B cell (primary cell): ENCODE data around the gene SNTB2. TPM values are rescaled to one million over a fixed set of nuclear protein-coding genes. Genes with fewer than 3 reads are reported as not detected.

ENCODE experiments used
- ATAC-seq: fragments of 200-7000 bp; cut with Tn5 transposase; one replicate; pipeline ENCODE4 v1.10.0; 2021; ENCODE audit warnings: low read depth, mild to moderate bottlenecking, moderate number of reproducible peaks, moderate library complexity
- CTCF ChIA-PET: fragments of 350-600 bp; sonication (Branson Sonifier 250); formaldehyde crosslinking; loops from one replicate; lab custom pipeline; 2021; ENCODE audit warnings: antibody characterized with exemption, inconsistent platforms; lab: Charles Lee
- POLR2A ChIA-PET: fragments of 350-600 bp; sonication (Branson Sonifier 250); formaldehyde crosslinking; loops from one replicate; lab custom pipeline; 2021; ENCODE audit warnings: antibody characterized with exemption; lab: Charles Lee
- DNase-seq: peaks from one replicate; pipeline ENCODE4 v3.0.0; 2013
- H2AFZ ChIP-seq: 2 replicates; pipeline ENCODE4 v1.6.1; 2012; ENCODE audit warnings: mild to moderate bottlenecking, low read depth, low read length; ENCODE audit not compliant: insufficient read depth, poor library complexity, severe bottlenecking
- H3K27ac ChIP-seq, 2 donors: 1 replicate in 1 of 2; 2 replicates in 1 of 2; pipeline ENCODE4 v1.5.1; 2012 to 2013; ENCODE audit warnings: low read length in 2 of 2, mild to moderate bottlenecking in 2 of 2, moderate library complexity in 1 of 2
- H3K27me3 ChIP-seq, 4 experiments: fragments of 200-600 bp in 1 of 4; sonication (generic) in 1 of 4; replicated peaks in 1 of 4; 1 replicate in 2 of 4; 2 replicates in 2 of 4; pipeline versions ENCODE4 v1.6.1 to v1.7.0; 2013 to 2016; ENCODE audit warnings: low read length in 3 of 4, mild to moderate bottlenecking in 2 of 4, mixed read lengths in 1 of 4, moderate library complexity in 1 of 4; ENCODE audit not compliant: insufficient read depth in 4 of 4, control insufficient read depth in 3 of 4; ENCODE audit errors: control extremely low read depth in 1 of 4
- H3K36me3 ChIP-seq, 2 experiments: replicated peaks in 1 of 2; 1 replicate in 1 of 2; 2 replicates in 1 of 2; pipeline versions ENCODE4 v1.6.1 to v1.7.1; 2013; ENCODE audit warnings: low read length in 1 of 2; ENCODE audit not compliant: insufficient read depth in 2 of 2, control insufficient read depth in 1 of 2; ENCODE audit errors: control extremely low read depth in 1 of 2, extremely low read depth in 1 of 2
- H3K4me1 ChIP-seq, 2 donors: fragments of 200-600 bp in 1 of 2; sonication (generic) in 1 of 2; 1 replicate in 1 of 2; 2 replicates in 1 of 2; pipeline versions ENCODE4 v1.5.1 to v1.6.1; 2013 to 2017; ENCODE audit warnings: low read length in 2 of 2; ENCODE audit not compliant: control insufficient read depth in 2 of 2, insufficient read depth in 2 of 2
- H3K4me2 ChIP-seq: replicated peaks from 2 replicates; pipeline ENCODE3; 2012; ENCODE audit warnings: mild to moderate bottlenecking, low read depth, low read length; ENCODE audit not compliant: poor library complexity, severe bottlenecking
- H3K4me3 ChIP-seq, 5 experiments: fragments of 200-600 bp in 1 of 5; sonication (generic) in 1 of 5; 1 replicate in 3 of 5; 2 replicates in 2 of 5; pipeline versions ENCODE4 v1.5.1 to v1.7.0; 2011 to 2016; ENCODE audit warnings: low read length in 4 of 5, mild to moderate bottlenecking in 4 of 5, low read depth in 2 of 5, control low read depth in 1 of 5, moderate library complexity in 1 of 5; ENCODE audit not compliant: insufficient read depth in 1 of 5; ENCODE audit errors: control extremely low read depth in 1 of 5, extremely low read depth in 1 of 5
- H3K79me2 ChIP-seq: fragments of 200-600 bp; sonication (generic); one replicate; pipeline ENCODE4 v1.6.0; 2016; ENCODE audit warnings: low read length; ENCODE audit not compliant: control insufficient read depth, insufficient read depth
- H3K9ac ChIP-seq: fragments of 200-600 bp; sonication (generic); 2 replicates; pipeline ENCODE4 v1.6.1; 2017; ENCODE audit warnings: mild to moderate bottlenecking, low read length, moderate library complexity
- H3K9me3 ChIP-seq, 3 donors: one replicate each; pipeline versions ENCODE4 v1.6.1 to v1.7.1; 2013; ENCODE audit warnings: low read length in 2 of 3; ENCODE audit not compliant: control insufficient read depth in 2 of 3, insufficient read depth in 1 of 3; ENCODE audit errors: control extremely low read depth in 1 of 3
- H4K20me1 ChIP-seq: 2 replicates; pipeline ENCODE4 v1.6.0; 2012; ENCODE audit warnings: mild to moderate bottlenecking, low read length; ENCODE audit not compliant: insufficient read depth, control insufficient read depth, poor library complexity, severe bottlenecking
- H3K27ac Mint-ChIP-seq: one replicate; pipeline ENCODE4 v1.8.0; 2021; ENCODE audit warnings: mixed read lengths
- H3K27me3 Mint-ChIP-seq: one replicate; pipeline ENCODE4 v1.8.0; 2021; ENCODE audit warnings: mixed read lengths
- H3K4me1 Mint-ChIP-seq: one replicate; pipeline ENCODE4 v1.8.0; 2021; ENCODE audit warnings: mixed read lengths
- H3K4me3 Mint-ChIP-seq: one replicate; pipeline ENCODE4 v1.8.0; 2021; ENCODE audit warnings: mixed read lengths
- H3K9me3 Mint-ChIP-seq: one replicate; pipeline ENCODE4 v1.8.0; 2022; ENCODE audit warnings: mixed read lengths; ENCODE audit not compliant: insufficient read depth
- EZH2 ChIP-seq: IDR thresholded peaks from 2 replicates; pipeline ENCODE4 v1.6.1; 2012; ENCODE audit warnings: borderline replicate concordance, low read depth, mild to moderate bottlenecking, moderate library complexity, low read length; ENCODE audit not compliant: insufficient read depth, poor library complexity, severe bottlenecking
- WGBS: methylation state at CpG from one replicate; pipeline ENCODE4 v1.1.5; 2013; ENCODE audit warnings: missing lambda C conversion rate; ENCODE audit not compliant: insufficient coverage; 5-methylcytosine and 5-hydroxymethylcytosine counted together
- intact Hi-C: fragments of 100-400 bp; cut with micrococcal nuclease; formaldehyde crosslinking; loops from one replicate; pipeline ENCODE4 v1.10.0; 2022
- polyA plus RNA-seq: library from polyadenylated mRNA; depleted of rRNA; stranded (reverse); fragments of >200 nt; gene quantifications from 2 replicates; pipeline ENCODE4 v1.2.3, GENCODE V29; 2012
- total RNA-seq, 2 donors: library from RNA; stranded (reverse); fragments of 120-200 nt in 1 of 2; gene quantifications; 1 replicate in 1 of 2; 2 replicates in 1 of 2; pipeline versions ENCODE4 v1.2.3 to v1.2.4, GENCODE V29; 2013 to 2022
- TF ChIP-seq, protein P1 (sequence below): fragments of 200-600 bp; IDR thresholded peaks from one replicate; pipeline ENCODE4 v1.8.0; 2022; ENCODE audit warnings: antibody characterized with exemption, mild to moderate bottlenecking

SNTB2 gene
- total and polyA plus RNA-seq, 2 donors (not counting 1 experiment from before 2014, with no cell fraction given), result 3.8 to 16.2 TPM

DNA sequence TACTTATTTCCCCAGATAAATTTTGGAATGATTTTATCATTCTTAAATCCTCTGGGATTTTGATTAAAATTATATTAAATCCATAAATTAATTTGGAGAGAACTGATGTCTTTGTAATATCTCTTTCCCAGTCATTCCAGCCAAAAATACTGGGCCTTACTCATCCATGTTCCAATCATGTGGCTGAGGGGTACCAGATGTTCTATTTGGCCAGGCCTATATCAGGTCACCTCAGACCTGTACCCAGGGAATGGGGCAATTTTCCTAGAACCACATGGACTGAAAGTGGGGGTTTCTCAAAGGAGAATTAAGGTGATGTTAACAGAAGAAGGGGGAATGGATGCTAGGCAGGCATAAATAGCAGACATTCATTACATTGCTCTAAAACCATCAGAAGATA, 7.5 kb downstream of the SNTB2 start:
- H3K9me3 ChIP-seq, result no peaks in the 10 kb centered on the region
- H3K27ac Mint-ChIP-seq, result no peak overlapping the region
- H3K9ac ChIP-seq, result no peak overlapping the region
- intact Hi-C loops, result no loop called here
- H3K27me3 ChIP-seq, result no peaks in the 10 kb centered on the region
- ChIA-PET POLR2A (no interaction called here), CTCF (interaction anchor here (0.9 to 1.1 kb wide), 2 partner anchors 18 to 37 kb away, joined by 3 to 4 read pairs; no protein-coding TSS in a partner anchor)
- H3K4me1 ChIP-seq, result peaks cover 0 to 5% of the 10 kb centered on the region in 2 donors
- peaks cover 18% of the 10 kb centered on the region for H3K79me2 ChIP-seq
- H2AFZ ChIP-seq, result no peak overlapping the region
- TF ChIP-seq, protein P1, sequence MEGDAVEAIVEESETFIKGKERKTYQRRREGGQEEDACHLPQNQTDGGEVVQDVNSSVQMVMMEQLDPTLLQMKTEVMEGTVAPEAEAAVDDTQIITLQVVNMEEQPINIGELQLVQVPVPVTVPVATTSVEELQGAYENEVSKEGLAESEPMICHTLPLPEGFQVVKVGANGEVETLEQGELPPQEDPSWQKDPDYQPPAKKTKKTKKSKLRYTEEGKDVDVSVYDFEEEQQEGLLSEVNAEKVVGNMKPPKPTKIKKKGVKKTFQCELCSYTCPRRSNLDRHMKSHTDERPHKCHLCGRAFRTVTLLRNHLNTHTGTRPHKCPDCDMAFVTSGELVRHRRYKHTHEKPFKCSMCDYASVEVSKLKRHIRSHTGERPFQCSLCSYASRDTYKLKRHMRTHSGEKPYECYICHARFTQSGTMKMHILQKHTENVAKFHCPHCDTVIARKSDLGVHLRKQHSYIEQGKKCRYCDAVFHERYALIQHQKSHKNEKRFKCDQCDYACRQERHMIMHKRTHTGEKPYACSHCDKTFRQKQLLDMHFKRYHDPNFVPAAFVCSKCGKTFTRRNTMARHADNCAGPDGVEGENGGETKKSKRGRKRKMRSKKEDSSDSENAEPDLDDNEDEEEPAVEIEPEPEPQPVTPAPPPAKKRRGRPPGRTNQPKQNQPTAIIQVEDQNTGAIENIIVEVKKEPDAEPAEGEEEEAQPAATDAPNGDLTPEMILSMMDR, result no peak
- no peak for TF ChIP-seq EZH2
- no peaks in the 10 kb centered on the region for H3K36me3 ChIP-seq
- no peaks in the 10 kb centered on the region for H3K9me3 Mint-ChIP-seq
- H3K4me2 ChIP-seq, result no peak overlapping the region
- ATAC-seq (no peak), DNase-seq (no peak)
- H3K4me3 ChIP-seq, result no peak overlapping the region
- no peaks in the 10 kb centered on the region for H3K27me3 Mint-ChIP-seq
- H3K4me1 Mint-ChIP-seq, result peaks cover 9% of the 10 kb centered on the region
- H3K4me3 Mint-ChIP-seq, result no peak overlapping the region
- H4K20me1 ChIP-seq, result peaks cover 2% of the 10 kb centered on the region
- no peak overlapping the region for H3K27ac ChIP-seq

DNA sequence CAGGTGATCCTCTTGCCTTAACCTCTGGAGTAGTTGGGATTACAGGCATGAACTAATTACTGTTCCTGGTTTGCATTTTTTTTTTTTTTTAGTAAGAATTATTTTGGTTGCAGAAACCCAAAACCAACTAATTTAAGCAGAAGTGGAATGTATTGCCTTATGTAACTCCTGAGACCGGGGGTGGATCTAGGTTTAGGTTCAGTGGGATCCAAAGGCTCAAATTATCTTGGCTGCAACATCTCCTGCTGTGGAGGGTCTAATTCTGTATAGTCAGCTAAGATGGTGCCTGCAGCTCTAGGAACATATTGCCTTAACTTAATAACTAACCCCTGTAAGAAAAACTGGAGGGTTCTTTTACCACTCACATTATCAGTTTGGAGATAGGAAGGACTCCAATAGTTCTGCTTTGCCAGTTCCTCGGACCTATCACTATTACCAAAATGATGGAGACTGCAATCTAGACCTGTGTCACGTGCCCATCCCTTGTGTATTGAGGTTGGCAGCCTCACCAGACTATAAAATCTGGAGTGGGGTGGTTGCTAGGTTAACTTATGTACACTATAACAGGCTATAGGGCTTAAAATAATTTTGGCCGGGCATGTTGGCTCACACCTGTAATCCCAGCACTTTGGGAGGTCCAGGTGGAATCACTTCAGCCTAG, 8.5 kb downstream of the SNTB2 start:
- WGBS, result no CpG with 5 or more reads among the region's 4 CpGs
- H3K4me3 ChIP-seq, result no peak overlapping the region
- peaks cover 17% of the 10 kb centered on the region for H3K79me2 ChIP-seq
- no peaks in the 10 kb centered on the region for H3K36me3 ChIP-seq
- peaks cover 0 to 4% of the 10 kb centered on the region in 2 donors for H3K4me1 ChIP-seq
- H2AFZ ChIP-seq, result no peak overlapping the region
- no peak for TF ChIP-seq EZH2
- TF ChIP-seq, protein P1, result no peak
- Mint-ChIP-seq H3K27me3 (no peaks in the 10 kb centered on the region), H3K9me3 (no peaks in the 10 kb centered on the region), H3K4me1 (peaks cover 5% of the 10 kb centered on the region), H3K27ac (no peak overlapping the region), H3K4me3 (no peak overlapping the region)
- H3K9ac ChIP-seq, result no peak overlapping the region
- H3K9me3 ChIP-seq, result no peaks in the 10 kb centered on the region
- H4K20me1 ChIP-seq, result no peaks in the 10 kb centered on the region
- H3K27ac ChIP-seq, result no peak overlapping the region
- DNase-seq (no peak), ATAC-seq (no peak)
- ChIA-PET CTCF (interaction anchor here (0.6 to 1.2 kb wide), 4 partner anchors 16 to 91 kb away, joined by 3 to 4 read pairs (median 4); no protein-coding TSS in a partner anchor), POLR2A (no interaction called here)
- no peak overlapping the region for H3K4me2 ChIP-seq
- H3K27me3 ChIP-seq, result no peaks in the 10 kb centered on the region
- intact Hi-C loops, result no loop called here
